HCT116 (cell line): ENCODE results near the gene TBX15. TPM values are rescaled to one million over a fixed set of nuclear protein-coding genes. Genes with fewer than 3 reads are reported as not detected.

Experiments
- ATAC-seq: fragments of 200-7000 bp; cut with Tn5 transposase; 2 replicates; pipeline ENCODE4 v1.9.1; 2020; ENCODE audit warnings: mild to moderate bottlenecking, moderate library complexity
- BruUV-seq: library from RNA; stranded (reverse); fragments of 400-500 nt; replicated peaks from 2 replicates; lab custom pipeline; 2021; lab: Mats Ljungman, UMichigan
- CTCF ChIA-PET: fragments of 300-600 bp; sonication (Branson Sonifier 250); formaldehyde crosslinking; loops from one replicate; lab custom pipeline; 2021; ENCODE audit warnings: antibody characterized with exemption; lab: Charles Lee
- POLR2A ChIA-PET: fragments of 300-600, 350-600 bp; sonication (Branson Sonifier 250); formaldehyde crosslinking; loops from one replicate; lab custom pipeline; 2021; ENCODE audit warnings: antibody characterized with exemption; lab: Charles Lee
- RAD21 ChIA-PET, 2 experiments: fragments of 300-600 bp; sonication (Branson Sonifier 250); formaldehyde crosslinking; loops; one replicate each; lab custom pipeline; 2023; ENCODE audit warnings: low total read pairs in 2 of 2; ENCODE audit not compliant: uncharacterized antibody in 2 of 2, unreplicated experiment in 2 of 2, low non-redundant PET in 1 of 2; lab: Charles Lee
- DNase-seq: peaks from one replicate; pipeline ENCODE4 v3.0.0-alpha.2; 2010; ENCODE audit warnings: low read depth, low spot score
- H2AFZ ChIP-seq: fragments of 200-600 bp; shearing (Covaris generic), sonication (generic); 2 replicates; pipeline ENCODE4 v1.6.1; 2017; ENCODE audit warnings: low read depth, mixed run types, mixed read lengths, antibody characterized with exemption, low read length; ENCODE audit not compliant: poor library complexity, severe bottlenecking
- H3K27ac ChIP-seq: 2 replicates; pipeline ENCODE4 v1.5.1; 2012; ENCODE audit warnings: low read depth, low read length
- H3K27me3 ChIP-seq: fragments of 200-600 bp; sonication (generic); 2 replicates; pipeline ENCODE4 v1.6.1; 2016; ENCODE audit warnings: mixed run types, low read length, mixed read lengths; ENCODE audit not compliant: insufficient read depth
- H3K36me3 ChIP-seq, 2 experiments: fragments of 200-500 bp in 1 of 2; fragments of 200-600 bp in 1 of 2; sonication (Bioruptor generic) in 1 of 2; sonication (generic) in 1 of 2; 2 replicates each; pipeline versions ENCODE4 v1.5.1 to v1.6.1; 2014 to 2016; ENCODE audit warnings: low read length in 2 of 2, inconsistent platforms in 1 of 2, mixed read lengths in 1 of 2, mixed run types in 1 of 2; ENCODE audit not compliant: insufficient read depth in 2 of 2, control insufficient read depth in 1 of 2
- H3K4me1 ChIP-seq, 2 experiments: fragments of 200-600 bp in 1 of 2; sonication (generic) in 1 of 2; 2 replicates each; pipeline versions ENCODE4 v1.5.1 to v1.6.1; 2012 to 2017; ENCODE audit warnings: low read length in 2 of 2, inconsistent platforms in 1 of 2, mild to moderate bottlenecking in 1 of 2, mixed read lengths in 1 of 2, mixed run types in 1 of 2, moderate library complexity in 1 of 2; ENCODE audit not compliant: insufficient read depth in 2 of 2, control insufficient read depth in 1 of 2
- H3K4me2 ChIP-seq: fragments of 200-600 bp; sonication (generic); 2 replicates; pipeline ENCODE4 v1.6.1; 2017; ENCODE audit warnings: mixed run types, low read length, mixed read lengths
- H3K4me3 ChIP-seq, 2 experiments: fragments of 200-600 bp in 1 of 2; sonication (generic) in 1 of 2; replicated peaks in 1 of 2; 2 replicates each; pipeline ENCODE4 v1.5.1; 2011 to 2016; ENCODE audit warnings: low read length in 2 of 2, control low read depth in 1 of 2, low read depth in 1 of 2, mild to moderate bottlenecking in 1 of 2, mixed read lengths in 1 of 2, mixed run types in 1 of 2
- H3K79me2 ChIP-seq: fragments of 200-600 bp; sonication (generic); 2 replicates; pipeline ENCODE4 v1.6.1; 2017; ENCODE audit warnings: mild to moderate bottlenecking, mixed run types, low read length, moderate library complexity, mixed read lengths; ENCODE audit not compliant: insufficient read depth
- H3K9ac ChIP-seq: fragments of 200-600 bp; sonication (generic); 2 replicates; pipeline ENCODE4 v1.6.1; 2016; ENCODE audit warnings: low read length, mixed read lengths
- H3K9me2 ChIP-seq: fragments of 200-600 bp; sonication (generic), shearing (Covaris generic); 2 replicates; pipeline ENCODE4 v1.6.1; 2017; ENCODE audit warnings: mixed run types, mild to moderate bottlenecking, moderate library complexity; ENCODE audit not compliant: insufficient read depth
- H3K9me3 ChIP-seq, 2 experiments: fragments of 200-500 bp in 1 of 2; fragments of 200-600 bp in 1 of 2; sonication (Bioruptor generic) in 1 of 2; sonication (generic) in 1 of 2; 2 replicates each; pipeline ENCODE4 v1.6.1; 2014 to 2017; ENCODE audit warnings: low read length in 2 of 2, mixed read lengths in 2 of 2, inconsistent platforms in 1 of 2, low read depth in 1 of 2, mild to moderate bottlenecking in 1 of 2, mixed run types in 1 of 2, moderate library complexity in 1 of 2; ENCODE audit not compliant: control insufficient read depth in 1 of 2, insufficient read depth in 1 of 2
- H4K20me1 ChIP-seq: fragments of 200-600 bp; sonication (generic), shearing (Covaris generic); 2 replicates; pipeline ENCODE4 v1.6.1; 2017; ENCODE audit warnings: mixed run types, mild to moderate bottlenecking, moderate library complexity; ENCODE audit not compliant: insufficient read depth
- CEBPB ChIP-seq: IDR thresholded peaks from 2 replicates; pipeline ENCODE4 v1.6.1; 2012; ENCODE audit warnings: low read depth
- CTCF ChIP-seq, 3 experiments: fragments of 200-600 bp in 1 of 3; sonication (generic) in 1 of 3; IDR thresholded peaks in 2 of 3; conservative IDR thresholded peaks in 1 of 3; 2 replicates each; pipeline ENCODE4 v1.5.1; 2012 to 2017; ENCODE audit warnings: low read depth in 2 of 3, low read length in 2 of 3, antibody characterized with exemption in 1 of 3, borderline replicate concordance in 1 of 3, control low read depth in 1 of 3, mild to moderate bottlenecking in 1 of 3, mixed read lengths in 1 of 3, mixed run types in 1 of 3, moderate library complexity in 1 of 3; ENCODE audit not compliant: insufficient read depth in 1 of 3
- EGR1 ChIP-seq: IDR thresholded peaks from 2 replicates; pipeline ENCODE4 v1.6.1; 2012; ENCODE audit warnings: low read depth
- EZH2 ChIP-seq: fragments of 200-600 bp; sonication (generic); IDR thresholded peaks from 2 replicates; pipeline ENCODE4 v1.6.1; 2017; ENCODE audit warnings: antibody characterized with exemption, mixed run types
- FOSL1 ChIP-seq: IDR thresholded peaks from 2 replicates; pipeline ENCODE4 v1.6.1; 2012; ENCODE audit warnings: low read depth
- JUND ChIP-seq: IDR thresholded peaks from 2 replicates; pipeline ENCODE4 v1.6.1; 2012
- POLR2A ChIP-seq: IDR thresholded peaks from 2 replicates; pipeline ENCODE4 v1.7.0; 2011; ENCODE audit warnings: borderline replicate concordance; ENCODE audit not compliant: insufficient read depth, insufficient read length; ENCODE audit errors: extremely low read depth
- POLR2AphosphoS5 ChIP-seq: IDR thresholded peaks from 2 replicates; pipeline ENCODE4 v1.6.1; 2011; ENCODE audit warnings: mild to moderate bottlenecking, low read depth, low read length, moderate library complexity
- RAD21 ChIP-seq: IDR thresholded peaks from 2 replicates; pipeline ENCODE4 v1.6.1; 2012; ENCODE audit warnings: low read depth, mild to moderate bottlenecking
- REST ChIP-seq: IDR thresholded peaks from 2 replicates; pipeline ENCODE4 v1.6.1; 2012; ENCODE audit warnings: low read depth
- SIN3A ChIP-seq: IDR thresholded peaks from 2 replicates; pipeline ENCODE4 v1.6.1; 2012; ENCODE audit warnings: low read depth
- SP1 ChIP-seq: IDR thresholded peaks from 2 replicates; pipeline ENCODE4 v1.6.1; 2012; ENCODE audit warnings: low read depth
- SRF ChIP-seq: IDR thresholded peaks from 2 replicates; pipeline ENCODE4 v1.6.1; 2012; ENCODE audit warnings: low read depth
- TCF7L2 ChIP-seq: IDR thresholded peaks from 2 replicates; pipeline ENCODE4 v1.7.0; 2011; ENCODE audit warnings: borderline replicate concordance, inconsistent platforms; ENCODE audit not compliant: insufficient read depth, insufficient read length; ENCODE audit errors: extremely low read depth
- YY1 ChIP-seq: IDR thresholded peaks from 2 replicates; pipeline ENCODE4 v1.6.1; 2011; ENCODE audit warnings: low read length, low read depth, moderate library complexity, mild to moderate bottlenecking; ENCODE audit not compliant: insufficient replicate concordance; ENCODE audit errors: extremely low read depth
- ZBTB33 ChIP-seq: IDR thresholded peaks from 2 replicates; pipeline ENCODE4 v1.6.1; 2011; ENCODE audit warnings: mild to moderate bottlenecking, low read length, moderate library complexity; ENCODE audit not compliant: insufficient replicate concordance; ENCODE audit errors: extremely low read depth
- ZFX ChIP-seq: fragments of 450-650 bp; IDR thresholded peaks from 2 replicates; pipeline ENCODE4 v1.6.1; 2017
- ZNF274 ChIP-seq: fragments of 200-500 bp; sonication (Bioruptor generic); IDR thresholded peaks from 2 replicates; pipeline ENCODE4 v1.6.1; 2014; ENCODE audit warnings: mild to moderate bottlenecking, low read depth, low read length, inconsistent platforms
- intact Hi-C: fragments of 100-400 bp; cut with micrococcal nuclease; formaldehyde crosslinking; loops from 2 replicates; pipeline ENCODE4 v1.10.0; 2022
- total RNA-seq: library from RNA; stranded (reverse); gene quantifications from one replicate; pipeline ENCODE4 v1.2.1, GENCODE V29; 2021; ENCODE audit not compliant: unreplicated experiment

Gene TBX15
- total RNA-seq, 1 experiment from 2014 or later, result not detected

- no TSS peak for BruUV-seq
- Histone ChIP-seq H3K4me3 (no peak overlapping the region), H3K27ac (no peak overlapping the region), H4K20me1 (no peaks in the 10 kb centered on the region; the same call in 1 of the 2 replicates), H3K4me2 (no peak overlapping the region), H3K9ac (no peak overlapping the region), H3K36me3 (no peaks in the 10 kb centered on the region), H3K4me1 (no peaks in the 10 kb centered on the region), H3K79me2 (no peaks in the 10 kb centered on the region), H3K27me3 (no peaks in the 10 kb centered on the region), H2AFZ (no peak overlapping the region), H3K9me2 (no peaks in the 10 kb centered on the region), H3K9me3 (no peaks in the 10 kb centered on the region)
- no peak for ATAC-seq
- RAD21 ChIA-PET, result no interaction called here
- intact Hi-C loops, result no loop called here
- CTCF ChIA-PET, result no interaction called here
- POLR2A ChIA-PET, result no interaction called here
- DNase-seq, result no peak
- TF ChIP-seq ZNF274 (no peak), EZH2 (no peak), SP1 (no peak), ZBTB33 (no peak), FOSL1 (no peak), SIN3A (no peak), YY1 (no peak), CTCF (IDR thresholded peaks at IDR 0.05 in 2 of 3, conservative IDR thresholded peaks at IDR 0.05 in 1 of 3; ENCODE audit: borderline replicate concordance in 1 of 3, insufficient read depth in 1 of 3, low read depth in 2 of 3, low read length in 2 of 3) (no peak), EGR1 (no peak), RAD21 (no peak), TCF7L2 (no peak), REST (no peak), POLR2AphosphoS5 (no peak), ZFX (no peak), POLR2A (no peak), SRF (no peak), CEBPB (no peak), JUND (no peak)
Measured at GRCh38 chr1:118983558-118984041, 4.5 kb downstream of the TBX15 start.
